ENCODE measurements around the gene ETFA.

DNA sequence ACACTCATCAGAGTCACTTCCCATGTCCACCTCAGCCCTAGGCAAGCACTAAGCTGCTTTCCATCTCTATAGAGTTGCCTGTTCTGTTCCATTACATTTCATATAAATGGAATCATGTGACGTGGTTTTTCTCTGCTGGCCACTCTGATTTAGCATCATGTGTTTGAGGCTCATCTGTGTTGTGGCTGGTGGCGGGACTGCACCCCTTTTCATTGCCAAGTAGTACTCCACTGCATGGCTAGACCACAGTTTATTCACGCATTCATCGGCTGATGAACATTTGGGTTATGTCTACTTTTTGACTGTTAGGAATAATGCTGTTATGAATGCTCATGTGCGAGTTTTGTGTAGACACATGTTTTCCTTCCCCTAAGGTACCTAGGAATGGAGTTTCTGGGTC is 136.6 kb downstream of the ETFA start:
- TF ChIP-seq, protein P1, sequence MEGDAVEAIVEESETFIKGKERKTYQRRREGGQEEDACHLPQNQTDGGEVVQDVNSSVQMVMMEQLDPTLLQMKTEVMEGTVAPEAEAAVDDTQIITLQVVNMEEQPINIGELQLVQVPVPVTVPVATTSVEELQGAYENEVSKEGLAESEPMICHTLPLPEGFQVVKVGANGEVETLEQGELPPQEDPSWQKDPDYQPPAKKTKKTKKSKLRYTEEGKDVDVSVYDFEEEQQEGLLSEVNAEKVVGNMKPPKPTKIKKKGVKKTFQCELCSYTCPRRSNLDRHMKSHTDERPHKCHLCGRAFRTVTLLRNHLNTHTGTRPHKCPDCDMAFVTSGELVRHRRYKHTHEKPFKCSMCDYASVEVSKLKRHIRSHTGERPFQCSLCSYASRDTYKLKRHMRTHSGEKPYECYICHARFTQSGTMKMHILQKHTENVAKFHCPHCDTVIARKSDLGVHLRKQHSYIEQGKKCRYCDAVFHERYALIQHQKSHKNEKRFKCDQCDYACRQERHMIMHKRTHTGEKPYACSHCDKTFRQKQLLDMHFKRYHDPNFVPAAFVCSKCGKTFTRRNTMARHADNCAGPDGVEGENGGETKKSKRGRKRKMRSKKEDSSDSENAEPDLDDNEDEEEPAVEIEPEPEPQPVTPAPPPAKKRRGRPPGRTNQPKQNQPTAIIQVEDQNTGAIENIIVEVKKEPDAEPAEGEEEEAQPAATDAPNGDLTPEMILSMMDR (IDR thresholded peaks at IDR 0.05), result no peak
- TF ChIP-seq POLR2A (IDR thresholded peaks at IDR 0.05) (no peak), POLR2AphosphoS5 (IDR thresholded peaks at IDR 0.05) (no peak)

All from prostate gland (tissue), 2 donors.